RWPE1 (cell line): ENCODE results near the gene PRR20G.

Experiments used
- CTCF ChIA-PET: fragments of 350-600 bp; sonication (Branson Sonifier 250); formaldehyde crosslinking; extraction: SDS; loops from one replicate; lab custom pipeline; 2021; lab: Yijun Ruan, JAX
- POLR2A ChIA-PET: fragments of 400-600 bp; formaldehyde crosslinking; extraction: SDS; loops from one replicate; lab custom pipeline; 2020; ENCODE audit warnings: antibody characterized with exemption; ENCODE audit not compliant: low non-redundant PET; lab: Yijun Ruan, JAX
- DNase-seq: peaks from one replicate; pipeline ENCODE4 v3.0.0; 2012; ENCODE audit warnings: low spot score
- H3K27ac ChIP-seq: fragments of 450-650 bp; 2 replicates; pipeline ENCODE4 v1.5.1; 2017
- CTCF ChIP-seq: fragments of 450-650 bp; conservative IDR thresholded peaks from 2 replicates; pipeline ENCODE4 v1.5.1; 2017; ENCODE audit warnings: low read depth, mild to moderate bottlenecking

The PRR20G gene

GRCh38 chr3:127273206-127273605, 14.6 kb downstream of the PRR20G start:
- CTCF ChIA-PET, result no interaction called here

GRCh38 chr3:127266186-127266585, 21.7 kb downstream of the PRR20G start:
- ChIA-PET POLR2A (no interaction called here), CTCF (no interaction called here)
- DNase-seq, result no peak
- TF ChIP-seq CTCF, result no peak
- no peak overlapping the region for H3K27ac ChIP-seq

More at GRCh38 chr3:127273206-127273605, 14.6 kb downstream of the PRR20G start:
- DNase-seq, result peak; percentile 13
- H3K27ac ChIP-seq, result no peak overlapping the region
- POLR2A ChIA-PET, result interaction anchor here (0.5 kb wide), 1 partner anchor 10 kb away, joined by 4 read pairs; no protein-coding TSS in a partner anchor
- TF ChIP-seq CTCF, result no peak

GRCh38 chr3:127265581-127265981, 22.3 kb downstream of the PRR20G start:
- no peak for TF ChIP-seq CTCF
- DNase-seq, result no peak
- POLR2A ChIA-PET, result no interaction called here
- CTCF ChIA-PET, result no interaction called here
- no peak overlapping the region for H3K27ac ChIP-seq

GRCh38 chr3:127264794-127265514, 22.9 kb downstream of the PRR20G start:
- TF ChIP-seq CTCF, result no peak
- no peak for DNase-seq
- CTCF ChIA-PET, result interaction anchor here (0.7 kb wide), 1 partner anchor 279 kb away, joined by 3 read pairs; no protein-coding TSS in a partner anchor
- H3K27ac ChIP-seq, result no peak overlapping the region
- POLR2A ChIA-PET, result no interaction called here

GRCh38 chr3:127264292-127264691, 23.6 kb downstream of the PRR20G start:
- H3K27ac ChIP-seq, result no peak overlapping the region
- TF ChIP-seq CTCF, result no peak
- POLR2A ChIA-PET, result no interaction called here
- CTCF ChIA-PET, result interaction anchor here (0.7 kb wide), 2 partner anchors 279 to 416 kb away, joined by 3 read pairs; no protein-coding TSS in a partner anchor
- DNase-seq, result peak; percentile 51

GRCh38 chr3:127263586-127264231, 24.1 kb downstream of the PRR20G start:
- no peak for TF ChIP-seq CTCF
- no peak for DNase-seq
- ChIA-PET CTCF (interaction anchor here (0.7 kb wide), 2 partner anchors 280 to 417 kb away, joined by 3 read pairs; no protein-coding TSS in a partner anchor), POLR2A (no interaction called here)
- no peak overlapping the region for H3K27ac ChIP-seq
